ENCODE data around the gene IL18RAP.

IL18RAP gene, protein sequence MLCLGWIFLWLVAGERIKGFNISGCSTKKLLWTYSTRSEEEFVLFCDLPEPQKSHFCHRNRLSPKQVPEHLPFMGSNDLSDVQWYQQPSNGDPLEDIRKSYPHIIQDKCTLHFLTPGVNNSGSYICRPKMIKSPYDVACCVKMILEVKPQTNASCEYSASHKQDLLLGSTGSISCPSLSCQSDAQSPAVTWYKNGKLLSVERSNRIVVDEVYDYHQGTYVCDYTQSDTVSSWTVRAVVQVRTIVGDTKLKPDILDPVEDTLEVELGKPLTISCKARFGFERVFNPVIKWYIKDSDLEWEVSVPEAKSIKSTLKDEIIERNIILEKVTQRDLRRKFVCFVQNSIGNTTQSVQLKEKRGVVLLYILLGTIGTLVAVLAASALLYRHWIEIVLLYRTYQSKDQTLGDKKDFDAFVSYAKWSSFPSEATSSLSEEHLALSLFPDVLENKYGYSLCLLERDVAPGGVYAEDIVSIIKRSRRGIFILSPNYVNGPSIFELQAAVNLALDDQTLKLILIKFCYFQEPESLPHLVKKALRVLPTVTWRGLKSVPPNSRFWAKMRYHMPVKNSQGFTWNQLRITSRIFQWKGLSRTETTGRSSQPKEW

DNA sequence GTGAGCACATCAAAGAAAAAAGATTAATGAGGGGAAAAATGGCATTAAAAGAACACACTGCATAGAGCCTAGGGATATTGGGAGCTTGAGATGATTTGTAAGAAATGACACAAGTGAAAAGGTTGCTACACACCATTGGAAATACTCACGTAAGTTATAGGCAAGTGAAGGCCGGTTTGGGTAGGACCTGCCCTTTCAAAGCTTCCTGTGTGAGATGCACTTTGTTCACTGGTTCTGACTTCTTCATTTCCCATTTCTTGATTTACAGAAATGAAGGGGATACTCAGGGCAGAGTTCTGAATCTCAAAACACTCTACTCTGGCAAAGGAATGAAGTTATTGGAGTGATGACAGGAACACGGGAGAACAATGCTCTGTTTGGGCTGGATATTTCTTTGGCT lies at the start of gene IL18RAP:
IL18RAP (plus strand) TSS at position 251 of the 400 bp plus-strand sequence; CDS start at position 369, 118 bp downstream.
- FAIRE-seq: no peak

DNA sequence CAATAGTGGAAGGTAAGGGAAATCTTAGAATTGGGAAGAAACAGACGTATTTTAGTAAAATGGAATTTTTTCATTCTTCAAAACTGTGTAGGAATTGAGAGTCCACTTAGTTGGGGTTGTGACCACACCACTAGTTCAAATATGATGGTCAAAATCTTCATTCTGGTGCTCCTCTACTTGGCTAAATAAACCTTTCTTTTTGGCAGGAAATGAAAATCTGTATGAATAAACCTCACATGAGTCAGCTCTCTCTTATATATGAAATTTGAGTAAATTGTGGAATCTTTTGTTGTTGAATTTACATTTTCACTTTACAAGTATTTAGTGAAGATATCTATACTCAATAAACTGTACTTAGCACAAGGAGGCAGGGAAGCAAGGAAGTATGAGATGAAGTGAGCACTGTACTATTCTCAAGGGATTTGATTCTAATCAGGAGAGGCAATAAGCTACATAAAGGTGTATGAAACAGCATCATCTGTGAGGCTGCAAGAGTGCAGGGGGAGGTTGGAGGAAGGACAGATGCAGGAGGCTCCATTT lies 46.8 kb upstream of the IL18RAP start:
- no peak for FAIRE-seq

DNA sequence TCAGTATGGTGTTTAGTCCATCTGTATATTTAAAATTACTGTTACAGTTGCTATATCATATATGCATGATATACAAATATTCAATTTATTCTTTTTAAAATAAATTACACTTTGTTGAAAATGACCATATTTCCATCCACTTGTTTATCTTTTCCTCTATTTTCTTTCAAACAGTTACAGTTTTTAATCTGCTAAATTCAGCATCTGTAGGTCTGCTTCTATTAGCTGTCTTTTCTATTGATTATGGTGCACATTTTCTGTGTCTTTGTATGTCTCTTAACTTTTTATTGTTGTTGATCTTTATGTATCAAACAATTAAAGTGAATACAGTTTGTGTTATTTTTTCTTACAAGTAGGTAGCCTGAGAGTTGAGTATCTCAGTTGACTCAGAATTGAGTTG lies 39.2 kb upstream of the IL18RAP start:
- FAIRE-seq: no peak

- FAIRE-seq: no peak
Measured at GRCh38 chr2:102385522-102385921, 37.4 kb upstream of the IL18RAP start.

DNA sequence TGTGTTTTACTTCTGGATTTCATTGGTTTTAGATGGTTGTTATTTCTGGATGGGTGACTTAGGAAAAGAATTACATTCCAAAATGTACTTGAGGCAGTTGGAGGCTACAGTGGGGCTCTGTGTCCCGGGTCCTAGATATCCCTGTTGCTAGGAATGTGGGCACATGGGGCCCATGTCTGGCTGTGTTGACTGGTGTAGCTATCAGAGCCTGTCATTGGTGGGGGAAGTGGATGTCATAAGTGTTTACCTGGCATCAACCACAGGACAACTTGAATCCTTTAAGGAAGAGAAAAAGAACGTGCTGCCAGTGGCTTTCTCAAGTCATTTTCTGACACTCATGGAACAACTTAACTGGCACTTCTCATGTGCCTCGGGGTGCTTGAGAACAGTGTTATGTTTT lies 37.0 kb upstream of the IL18RAP start:
- FAIRE-seq: no peak

- no peak for FAIRE-seq
Measured at GRCh38 chr2:102386867-102387541, 36.0 kb upstream of the IL18RAP start.

DNA sequence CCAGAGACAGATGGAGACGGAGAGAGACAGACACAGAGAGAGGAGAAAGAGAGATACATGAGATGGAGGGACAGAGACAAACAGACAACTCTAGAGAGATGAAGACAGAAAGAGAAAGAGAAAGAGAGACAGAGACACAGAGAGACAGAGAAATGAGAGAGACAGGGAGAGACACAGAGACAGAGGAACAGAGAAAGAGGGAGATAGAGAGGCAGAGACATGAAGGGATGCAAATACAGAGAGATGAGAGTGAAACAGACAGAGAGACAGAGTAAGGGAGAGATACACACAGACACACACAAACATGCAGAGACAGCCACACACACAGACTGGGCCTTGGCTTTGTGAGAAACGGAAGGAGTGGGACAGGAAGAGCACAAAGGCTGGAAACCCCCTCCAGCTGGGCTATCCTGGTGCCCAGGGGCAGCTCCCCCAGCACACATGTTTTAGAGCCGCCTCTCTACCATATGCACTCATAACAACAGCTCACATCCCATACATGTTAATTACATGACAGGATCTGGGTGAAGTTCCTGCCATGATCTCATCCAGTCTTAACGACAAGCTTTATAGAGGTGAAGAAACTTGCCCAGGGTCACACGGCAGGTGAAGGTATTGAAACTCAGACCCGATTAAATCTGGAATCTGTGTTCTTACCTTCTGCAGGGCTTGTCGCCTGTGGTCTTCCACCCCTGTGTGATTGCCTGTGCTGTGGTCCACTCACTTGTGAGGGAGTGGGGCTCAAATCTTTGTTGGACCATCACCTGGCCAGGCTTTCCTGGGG lies 35.0 kb upstream of the IL18RAP start:
- no peak for FAIRE-seq

- FAIRE-seq: no peak
Measured at GRCh38 chr2:102391565-102391964, 31.4 kb upstream of the IL18RAP start.

DNA sequence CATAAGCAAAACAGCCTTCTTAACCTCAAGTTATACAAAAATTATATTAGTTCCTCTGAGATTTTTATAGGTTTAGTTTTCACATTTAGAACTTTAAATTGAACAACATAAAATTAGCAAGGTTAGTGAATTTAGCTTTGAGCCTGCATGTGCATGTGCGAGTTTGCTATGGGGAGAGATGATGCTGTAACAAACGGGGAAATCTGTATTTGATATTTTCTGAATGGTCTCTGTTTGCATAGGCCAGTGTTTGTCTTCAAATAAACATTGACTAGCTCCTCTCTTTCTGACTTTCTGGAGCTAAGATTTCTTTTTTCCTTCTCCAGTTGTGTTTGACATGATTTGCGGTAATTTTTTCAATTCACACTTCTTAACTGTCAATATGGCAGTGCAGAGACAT lies 30.9 kb upstream of the IL18RAP start:
- no peak for FAIRE-seq

- no peak for FAIRE-seq
Measured at GRCh38 chr2:102392942-102393341, 30.0 kb upstream of the IL18RAP start.

DNA sequence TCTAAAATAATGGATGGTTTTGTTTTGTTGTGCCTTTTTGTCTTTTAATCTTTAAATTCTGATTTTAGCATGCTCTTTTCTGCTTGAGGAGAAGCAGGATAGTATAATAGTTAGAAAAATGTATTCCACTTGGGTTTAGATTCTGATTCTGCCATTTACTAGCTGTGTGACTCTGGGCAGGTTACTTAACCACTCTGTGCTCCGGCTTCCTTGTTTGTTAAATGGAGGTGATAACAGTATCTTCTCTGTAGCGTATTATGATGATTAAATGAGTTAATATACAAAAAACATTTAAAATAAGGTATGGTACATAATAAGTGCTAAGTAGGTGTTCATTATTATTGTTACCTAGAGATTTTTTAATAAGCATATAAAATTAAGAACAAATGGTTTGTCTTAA lies 26.9 kb upstream of the IL18RAP start:
- peak; percentile 15 for FAIRE-seq

DNA sequence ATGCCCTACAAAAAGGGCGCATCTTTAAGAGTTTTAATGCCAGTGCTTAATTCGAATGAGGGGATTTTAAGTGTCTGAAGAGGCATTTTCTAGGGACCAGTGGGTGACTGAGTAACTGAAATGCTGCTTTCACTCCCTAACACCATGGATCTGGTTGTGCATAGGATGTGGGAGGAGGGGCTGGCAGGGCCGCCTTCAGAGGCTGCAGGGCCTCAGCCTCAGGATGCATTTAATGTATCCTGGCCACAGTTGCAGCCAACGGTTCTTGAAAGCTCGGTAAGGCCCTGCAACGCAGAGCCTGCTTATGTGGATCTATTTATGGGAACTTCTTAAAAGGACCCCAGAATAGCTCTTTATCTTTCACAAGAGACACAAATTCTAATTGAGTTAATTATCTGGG lies 25.8 kb upstream of the IL18RAP start:
- FAIRE-seq: no peak

GRCh38 chr2:102399499-102400141 lies 23.3 kb upstream of the IL18RAP start:
- FAIRE-seq: no peak

- no peak for FAIRE-seq
Measured at GRCh38 chr2:102401456-102401855, 21.5 kb upstream of the IL18RAP start.

DNA sequence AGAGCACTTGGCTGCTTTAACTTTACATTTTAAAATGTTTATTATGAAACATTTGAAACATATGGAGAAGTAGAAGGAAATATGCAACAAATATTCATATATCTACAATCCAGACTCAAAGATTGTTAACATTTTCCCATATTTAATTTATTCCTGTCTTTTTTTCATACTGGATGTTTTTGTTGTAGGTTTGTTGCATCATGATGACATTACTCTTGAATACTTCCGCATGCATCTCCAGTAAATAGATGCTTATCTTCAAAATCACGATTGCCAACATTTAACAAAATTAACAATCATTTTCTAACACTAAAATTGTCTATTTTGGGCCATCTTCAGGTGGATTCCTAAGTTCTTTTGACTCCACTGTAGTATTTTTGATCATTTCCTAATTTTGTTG lies 21.1 kb upstream of the IL18RAP start:
- no peak for FAIRE-seq

- no peak for FAIRE-seq
Measured at GRCh38 chr2:102410952-102411351, 12.0 kb upstream of the IL18RAP start.

DNA sequence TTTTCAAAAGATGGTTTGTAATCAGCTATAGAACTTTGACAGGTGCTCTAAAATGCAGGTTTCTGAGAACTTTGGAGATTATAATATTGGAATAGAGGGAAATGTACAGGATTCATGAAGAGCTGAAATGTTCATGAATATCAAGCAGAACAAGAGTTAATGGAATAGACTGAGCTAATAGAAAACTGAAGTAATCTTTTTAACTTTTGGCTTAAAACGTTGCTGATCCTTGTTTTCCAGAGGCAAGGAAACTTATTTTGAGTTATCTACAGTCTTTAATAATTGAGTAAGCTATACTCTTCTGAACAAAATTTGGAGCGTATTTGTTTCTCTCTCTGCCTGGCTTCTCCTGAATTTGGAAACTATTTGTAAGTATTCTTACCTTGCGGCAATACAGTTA lies 10.8 kb upstream of the IL18RAP start:
- no peak for FAIRE-seq

DNA sequence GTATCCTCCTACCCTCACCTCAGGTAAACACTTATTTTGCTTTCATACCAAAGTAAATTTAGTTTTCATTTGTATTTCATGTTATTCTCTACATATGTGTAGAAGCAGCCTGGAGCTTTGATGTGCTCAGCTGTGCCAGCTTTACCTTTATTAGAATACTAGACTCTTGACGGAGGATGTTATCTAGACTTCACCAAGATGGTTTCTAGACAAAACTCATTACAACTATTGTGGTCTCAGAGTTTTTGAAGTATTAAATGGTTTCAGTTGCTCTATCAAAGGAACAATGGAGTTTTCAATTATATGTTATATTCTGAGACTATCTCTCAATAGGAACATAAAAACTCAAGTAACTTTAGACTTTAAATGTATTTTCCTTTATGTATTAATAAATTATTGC lies 5.0 kb upstream of the IL18RAP start:
- no peak for FAIRE-seq

- FAIRE-seq: no peak
Measured at GRCh38 chr2:102418421-102418961, 4.5 kb upstream of the IL18RAP start.

DNA sequence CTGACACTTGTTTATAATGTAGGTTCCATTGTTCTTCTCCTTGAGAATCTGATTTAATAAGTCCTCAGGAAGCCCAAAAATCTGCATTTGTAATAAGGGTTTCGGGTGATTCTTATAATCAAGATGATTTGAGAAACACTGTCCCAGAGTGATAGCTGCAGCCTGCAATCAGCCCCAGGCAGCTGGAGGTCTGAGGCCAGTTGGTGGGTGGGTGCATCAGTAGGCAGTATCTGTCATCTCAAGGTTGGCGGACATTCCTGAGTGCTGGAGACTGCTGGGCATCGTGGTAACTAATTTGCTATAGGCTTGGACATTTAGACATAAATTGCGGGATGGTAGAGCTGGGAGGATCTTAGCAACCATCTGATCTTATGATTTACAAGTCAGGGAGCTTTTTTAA lies 2.7 kb upstream of the IL18RAP start:
- FAIRE-seq: no peak

- FAIRE-seq: no peak
Measured at GRCh38 chr2:102421890-102422759, 835 bp upstream of the IL18RAP start.

Data from G401.6 (cell line).